WI38 (cell line): ENCODE results near the gene P2RY13.

Experiments
- H3K4me3 ChIP-seq: 2 replicates; pipeline ENCODE4 v1.5.1; 2011; ENCODE audit warnings: low read depth, mild to moderate bottlenecking, control low read depth, low read length
- TF ChIP-seq, protein P1 (sequence below): IDR thresholded peaks from 2 replicates; pipeline ENCODE4 v1.5.1; 2012; ENCODE audit warnings: low read depth, mild to moderate bottlenecking, control low read depth, low read length

P2RY13 gene

DNA sequence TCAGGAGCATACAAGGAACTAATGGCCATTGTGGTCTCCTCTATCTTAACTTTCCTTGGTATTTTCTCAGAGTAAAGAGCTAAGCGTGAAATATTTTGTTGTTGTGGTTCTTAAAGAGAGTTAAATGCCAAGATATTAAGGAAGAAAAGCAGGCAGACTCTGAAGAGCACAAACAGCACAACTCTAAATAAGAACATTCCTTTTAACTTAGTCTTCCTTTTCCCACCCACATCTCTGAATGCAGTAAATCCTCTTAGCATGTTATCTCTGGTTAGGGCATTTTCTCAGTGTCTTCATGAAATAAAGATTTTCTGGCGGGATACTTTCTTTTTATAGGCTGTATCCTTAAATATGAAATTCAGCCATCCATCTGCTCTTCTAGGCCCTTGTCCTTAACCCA, 14.2 kb downstream of the P2RY13 start:
- TF ChIP-seq, protein P1, sequence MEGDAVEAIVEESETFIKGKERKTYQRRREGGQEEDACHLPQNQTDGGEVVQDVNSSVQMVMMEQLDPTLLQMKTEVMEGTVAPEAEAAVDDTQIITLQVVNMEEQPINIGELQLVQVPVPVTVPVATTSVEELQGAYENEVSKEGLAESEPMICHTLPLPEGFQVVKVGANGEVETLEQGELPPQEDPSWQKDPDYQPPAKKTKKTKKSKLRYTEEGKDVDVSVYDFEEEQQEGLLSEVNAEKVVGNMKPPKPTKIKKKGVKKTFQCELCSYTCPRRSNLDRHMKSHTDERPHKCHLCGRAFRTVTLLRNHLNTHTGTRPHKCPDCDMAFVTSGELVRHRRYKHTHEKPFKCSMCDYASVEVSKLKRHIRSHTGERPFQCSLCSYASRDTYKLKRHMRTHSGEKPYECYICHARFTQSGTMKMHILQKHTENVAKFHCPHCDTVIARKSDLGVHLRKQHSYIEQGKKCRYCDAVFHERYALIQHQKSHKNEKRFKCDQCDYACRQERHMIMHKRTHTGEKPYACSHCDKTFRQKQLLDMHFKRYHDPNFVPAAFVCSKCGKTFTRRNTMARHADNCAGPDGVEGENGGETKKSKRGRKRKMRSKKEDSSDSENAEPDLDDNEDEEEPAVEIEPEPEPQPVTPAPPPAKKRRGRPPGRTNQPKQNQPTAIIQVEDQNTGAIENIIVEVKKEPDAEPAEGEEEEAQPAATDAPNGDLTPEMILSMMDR = no peak

DNA sequence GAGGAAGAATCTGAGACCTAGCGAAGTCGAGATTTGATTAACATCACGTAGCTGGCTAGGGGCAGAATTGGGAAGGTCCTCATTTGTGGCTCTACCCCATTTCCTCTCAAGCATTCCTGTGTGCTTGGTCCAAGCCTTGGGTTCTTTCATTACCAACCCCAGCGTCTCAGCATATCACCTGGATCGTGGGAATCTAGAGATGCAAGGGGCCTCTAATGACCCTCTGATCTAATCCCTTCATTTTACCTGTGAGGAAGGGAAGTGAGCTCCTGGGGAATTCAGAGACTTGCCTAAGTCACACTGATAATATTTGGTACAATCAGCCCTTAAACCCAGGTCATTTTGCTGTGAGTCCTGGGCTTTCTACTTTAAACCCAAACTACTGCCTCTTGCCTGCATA, 14.8 kb downstream of the P2RY13 start:
- TF ChIP-seq, protein P1 = no peak
- no peak overlapping the region for H3K4me3 ChIP-seq

More for the DNA sequence above, 14.2 kb downstream of the P2RY13 start:
- H3K4me3 ChIP-seq = no peak overlapping the region

DNA sequence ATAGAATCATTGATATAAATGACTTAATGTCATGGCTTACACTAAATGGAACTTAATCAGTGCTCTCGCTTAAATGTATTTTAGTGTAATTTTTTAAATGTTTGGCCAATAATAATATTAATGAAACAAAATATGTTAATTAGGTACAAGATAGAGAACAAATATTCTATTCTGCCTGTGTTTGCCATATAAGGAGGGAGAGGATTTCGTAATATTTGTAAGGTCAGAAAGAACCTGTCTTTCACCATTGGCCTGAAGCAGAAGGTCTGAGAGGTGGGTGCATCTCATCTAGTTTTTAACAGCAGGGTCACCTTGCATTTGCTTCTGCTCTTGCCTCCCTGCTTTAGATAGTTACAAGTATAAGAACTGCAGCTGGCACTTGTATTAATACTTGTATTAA, 15.2 kb downstream of the P2RY13 start:
- TF ChIP-seq, protein P1 = no peak
- no peak overlapping the region for H3K4me3 ChIP-seq

DNA sequence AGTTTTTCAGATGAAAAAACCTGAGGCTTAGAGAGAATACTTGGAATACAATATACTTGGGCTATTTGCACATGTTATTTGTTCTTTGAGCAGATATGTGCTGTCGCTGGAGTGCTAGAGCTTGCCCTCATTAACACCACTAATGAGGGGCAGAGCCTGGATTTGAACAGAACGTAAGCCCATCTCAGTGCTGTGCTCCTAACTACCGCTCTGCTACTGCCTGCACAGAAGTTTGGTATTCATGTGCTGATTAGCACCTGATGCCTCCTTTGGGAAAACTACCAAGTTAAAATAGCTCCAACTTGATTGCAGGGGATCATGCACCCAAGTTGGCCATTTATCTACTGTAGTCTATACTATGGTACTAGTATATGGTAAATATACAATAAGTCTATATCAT, 16.4 kb downstream of the P2RY13 start:
- TF ChIP-seq, protein P1 = no peak
- no peak overlapping the region for H3K4me3 ChIP-seq

DNA sequence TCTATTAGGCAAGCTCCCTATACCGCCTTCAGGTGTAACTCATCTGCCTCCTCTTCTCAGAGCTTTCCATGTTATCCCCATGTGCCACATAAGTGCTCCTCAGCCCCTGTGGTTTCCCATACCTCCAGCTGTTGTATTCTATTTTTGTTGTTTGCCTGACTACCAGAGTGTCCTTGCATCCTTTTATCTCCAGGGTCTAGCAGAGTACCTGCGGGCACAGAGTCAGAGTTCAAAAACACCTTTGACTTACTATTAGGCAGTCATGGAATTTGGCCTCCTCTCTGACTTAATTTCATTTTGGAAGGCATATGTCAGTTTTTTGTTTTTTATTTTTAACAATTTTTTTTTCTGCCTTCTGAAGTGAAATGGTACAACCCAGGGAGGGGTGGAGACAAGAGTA, 19.8 kb downstream of the P2RY13 start:
- TF ChIP-seq, protein P1 = no peak
- H3K4me3 ChIP-seq = no peak overlapping the region

DNA sequence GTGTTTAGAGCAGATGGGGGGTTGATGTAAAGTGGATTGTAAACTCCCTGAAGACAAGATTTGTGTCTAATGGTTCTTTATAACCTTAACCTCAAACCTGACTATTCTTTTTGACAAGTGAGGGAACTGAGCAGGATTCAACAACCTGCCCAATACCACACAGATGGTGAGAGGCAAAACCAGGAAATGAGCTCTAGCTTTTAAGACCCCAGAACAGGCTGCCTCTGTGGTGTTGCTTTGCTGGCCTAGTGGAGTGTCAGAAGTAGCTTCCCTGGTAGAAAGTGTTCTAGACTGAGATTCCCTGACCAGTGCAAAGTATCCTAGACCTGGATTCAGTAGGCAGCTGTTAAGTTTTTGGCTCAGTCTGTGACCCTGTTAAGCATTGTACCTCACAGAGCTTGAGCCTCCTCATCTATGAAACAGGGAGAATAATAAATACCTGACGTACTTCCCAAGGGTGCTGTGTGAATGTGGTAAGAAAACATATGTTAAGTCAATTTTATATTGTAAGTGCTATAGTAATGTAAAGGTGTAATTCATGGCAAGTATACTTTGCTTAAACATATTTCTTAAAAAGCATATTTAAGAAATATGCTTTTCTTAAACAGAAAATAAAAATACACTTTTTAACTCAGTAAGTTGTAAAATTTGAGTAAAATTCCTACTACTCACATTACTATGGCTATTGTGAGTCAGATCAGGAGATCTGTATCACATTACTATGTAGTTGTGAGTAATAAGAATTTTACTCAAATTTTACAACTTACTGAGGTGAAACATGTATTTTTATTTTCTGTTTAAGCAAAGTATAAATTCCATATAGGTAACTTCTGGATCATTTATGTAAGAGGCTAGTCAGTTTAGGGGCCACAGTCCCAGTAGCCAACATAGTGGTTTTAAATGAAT, 21.5 kb downstream of the P2RY13 start:
- no peak overlapping the region for H3K4me3 ChIP-seq
- TF ChIP-seq, protein P1 = no peak

DNA sequence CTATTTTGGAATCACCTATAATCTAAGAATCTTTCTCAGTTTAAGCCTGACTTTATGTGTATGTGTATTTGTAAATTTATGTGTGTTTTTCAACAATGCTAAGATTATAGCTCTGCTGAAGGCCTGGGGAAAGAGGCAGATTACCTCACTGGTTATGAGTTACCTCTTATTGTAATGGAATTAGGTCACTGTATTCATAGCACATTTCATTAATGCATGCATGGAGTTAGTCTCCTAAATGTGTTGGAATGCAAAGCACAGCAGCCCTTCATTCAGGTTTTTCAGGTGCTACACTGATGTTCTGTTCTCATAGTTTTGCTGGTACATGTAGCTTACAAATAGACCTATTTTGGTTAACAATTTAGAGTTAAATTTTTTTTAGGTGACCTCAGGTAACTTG, 22.2 kb downstream of the P2RY13 start:
- H3K4me3 ChIP-seq = no peak overlapping the region
- TF ChIP-seq, protein P1 = no peak
